IPS-20b (cell line): ENCODE measurements around the gene RPL35A.
"Not testable (repeated sequence)": the region's sequence is repeated elsewhere in the genome, so short reads cannot be mapped to it uniquely, and the experiment has no call there.

Source experiments
- H3K27ac ChIP-seq: one replicate; pipeline ENCODE4 v1.5.1; 2013; ENCODE audit warnings: low read length
- H3K27me3 ChIP-seq: 2 replicates; pipeline ENCODE4 v1.6.1; 2013; ENCODE audit warnings: mild to moderate bottlenecking, low read length, inconsistent platforms; ENCODE audit not compliant: insufficient read depth
- H3K36me3 ChIP-seq: 2 replicates; pipeline ENCODE4 v1.6.1; 2013; ENCODE audit warnings: low read depth, mild to moderate bottlenecking, inconsistent platforms, low read length, moderate library complexity; ENCODE audit not compliant: insufficient read depth
- H3K4me1 ChIP-seq: 2 replicates; pipeline ENCODE4 v1.6.1; 2013; ENCODE audit warnings: mild to moderate bottlenecking, control low read depth, inconsistent platforms, low read length, moderate library complexity; ENCODE audit not compliant: insufficient read depth
- H3K4me3 ChIP-seq: 2 replicates; pipeline ENCODE4 v1.5.1; 2013; ENCODE audit warnings: mild to moderate bottlenecking, low read length, inconsistent platforms
- H3K9ac ChIP-seq: 2 replicates; pipeline ENCODE4 v1.6.1; 2013; ENCODE audit warnings: low read depth, mild to moderate bottlenecking, inconsistent platforms, low read length, moderate library complexity
- H3K9me3 ChIP-seq: 2 replicates; pipeline ENCODE4 v1.6.1; 2013; ENCODE audit warnings: mild to moderate bottlenecking, low read depth, low read length, inconsistent platforms; ENCODE audit not compliant: insufficient read depth

Gene RPL35A

DNA sequence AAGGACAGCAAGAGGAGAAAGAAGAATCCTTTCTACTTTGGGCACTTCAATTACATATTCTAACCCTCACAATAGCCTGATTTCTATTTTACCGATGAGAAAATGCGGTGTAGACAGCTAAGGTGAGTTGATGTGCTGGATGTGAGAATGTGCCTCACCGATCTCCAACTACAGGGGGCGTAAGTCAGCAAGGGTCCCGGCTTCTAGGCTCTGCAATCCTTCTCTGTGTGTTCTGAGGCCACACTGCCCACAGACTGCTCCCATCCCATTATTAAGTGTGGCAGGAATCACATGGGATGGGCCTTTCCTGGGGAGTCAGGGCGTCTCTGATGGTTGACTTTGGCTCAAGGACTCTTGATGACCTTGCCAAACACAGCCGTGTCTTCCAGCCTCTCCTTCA is 23.6 kb upstream of the RPL35A start:
- no peaks in the 10 kb centered on the region for H3K9me3 ChIP-seq
- H3K4me3 ChIP-seq: no peak overlapping the region
- H3K27ac ChIP-seq: no peak overlapping the region
- peaks cover 5% of the 10 kb centered on the region; the same call in 1 of the 2 replicates for H3K36me3 ChIP-seq
- H3K9ac ChIP-seq: no peak overlapping the region
- H3K4me1 ChIP-seq: no peaks in the 10 kb centered on the region
- H3K27me3 ChIP-seq: no peaks in the 10 kb centered on the region

DNA sequence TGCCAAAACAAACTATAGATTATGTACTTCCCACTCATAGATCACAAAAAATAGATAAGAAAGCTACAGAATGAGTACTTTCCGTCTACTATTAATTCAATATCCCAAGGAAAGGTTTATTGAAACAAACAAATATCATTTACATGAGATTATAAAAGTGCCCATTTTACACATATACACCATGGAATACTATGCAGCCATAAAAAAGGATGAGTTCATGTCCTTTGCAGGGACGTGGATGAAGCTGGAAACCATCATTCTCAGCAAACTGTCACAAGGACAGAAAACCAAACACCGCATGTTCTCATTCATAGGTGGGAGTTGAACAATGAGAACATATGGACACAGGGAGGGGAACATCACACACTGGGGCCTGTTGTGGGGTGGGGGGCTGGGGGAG is 22.4 kb upstream of the RPL35A start:
- not testable (repeated sequence) for H3K9ac ChIP-seq

DNA sequence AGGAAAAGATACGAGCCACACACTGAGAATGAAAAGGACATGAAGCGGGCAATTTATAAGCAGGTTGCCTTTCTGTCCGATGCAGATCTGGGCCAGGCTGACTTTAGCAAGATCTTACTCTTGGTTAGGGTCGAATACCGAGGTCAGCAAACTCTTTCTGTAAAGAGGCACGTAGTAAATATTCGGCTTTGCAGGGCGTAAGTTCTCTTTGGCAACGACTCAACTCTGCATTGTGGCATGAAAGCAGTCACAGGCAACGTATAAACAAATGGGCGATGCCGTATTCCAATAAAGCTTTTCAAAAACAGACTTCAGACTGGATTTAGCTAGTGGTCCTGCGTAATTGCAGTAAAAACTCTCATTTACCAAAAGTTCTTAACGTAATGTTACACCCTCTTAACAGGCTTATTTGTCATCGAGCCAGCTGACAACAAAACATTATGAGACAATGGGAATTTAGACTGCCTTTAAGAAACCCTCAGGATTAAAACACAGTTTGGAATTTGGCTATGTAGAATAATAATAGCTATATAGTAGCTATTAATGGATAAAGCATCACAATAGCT is 13.1 kb upstream of the RPL35A start:
- no peaks in the 10 kb centered on the region for H3K27me3 ChIP-seq
- H3K9ac ChIP-seq: no peak overlapping the region
- no peak overlapping the region for H3K4me3 ChIP-seq
- H3K9me3 ChIP-seq: no peaks in the 10 kb centered on the region
- no peaks in the 10 kb centered on the region for H3K36me3 ChIP-seq
- H3K4me1 ChIP-seq: no peaks in the 10 kb centered on the region; the same call in 1 of the 2 replicates
- no peak overlapping the region for H3K27ac ChIP-seq

More for the DNA sequence above, 22.4 kb upstream of the RPL35A start:
- not testable (repeated sequence) for H3K36me3 ChIP-seq, H3K9me3 ChIP-seq, H3K4me1 ChIP-seq, H3K4me3 ChIP-seq, H3K27ac ChIP-seq, H3K27me3 ChIP-seq

DNA sequence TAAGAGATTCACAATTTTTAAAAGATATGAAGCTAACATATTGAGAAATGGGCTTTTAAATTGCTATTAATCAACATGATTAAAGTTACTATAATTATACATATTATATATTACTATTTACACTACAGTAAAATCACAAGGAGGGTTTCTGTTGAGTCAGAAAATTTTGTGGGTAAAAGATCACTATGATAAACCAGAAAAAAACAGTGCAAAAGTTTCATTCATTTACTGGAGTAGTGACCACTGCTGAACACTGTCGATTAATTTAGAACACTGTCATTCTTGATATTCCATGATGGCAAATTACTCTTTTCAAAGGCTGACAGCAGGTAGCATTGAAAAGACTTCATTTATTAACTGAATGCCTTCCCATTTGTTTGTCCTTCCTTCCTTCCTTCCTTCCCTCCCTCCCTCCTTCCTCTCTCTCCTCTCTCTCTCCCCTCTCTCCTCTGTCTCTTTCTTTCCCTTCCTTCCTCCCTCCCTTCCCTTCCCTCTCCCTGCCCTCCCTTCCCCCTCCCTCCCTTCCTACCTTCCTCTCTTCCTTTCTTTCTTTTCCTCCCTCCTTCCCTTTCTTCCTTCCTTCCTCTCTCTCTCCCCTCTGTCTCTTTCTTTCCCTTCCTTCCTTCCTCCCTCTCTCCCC is 9.1 kb upstream of the RPL35A start:
- Histone ChIP-seq H3K9me3 (no peaks in the 10 kb centered on the region), H3K4me1 (no peaks in the 10 kb centered on the region; the same call in 1 of the 2 replicates), H3K4me3 (no peak overlapping the region), H3K27me3 (no peaks in the 10 kb centered on the region), H3K27ac (no peak overlapping the region), H3K36me3 (no peaks in the 10 kb centered on the region), H3K9ac (no peak overlapping the region)

DNA sequence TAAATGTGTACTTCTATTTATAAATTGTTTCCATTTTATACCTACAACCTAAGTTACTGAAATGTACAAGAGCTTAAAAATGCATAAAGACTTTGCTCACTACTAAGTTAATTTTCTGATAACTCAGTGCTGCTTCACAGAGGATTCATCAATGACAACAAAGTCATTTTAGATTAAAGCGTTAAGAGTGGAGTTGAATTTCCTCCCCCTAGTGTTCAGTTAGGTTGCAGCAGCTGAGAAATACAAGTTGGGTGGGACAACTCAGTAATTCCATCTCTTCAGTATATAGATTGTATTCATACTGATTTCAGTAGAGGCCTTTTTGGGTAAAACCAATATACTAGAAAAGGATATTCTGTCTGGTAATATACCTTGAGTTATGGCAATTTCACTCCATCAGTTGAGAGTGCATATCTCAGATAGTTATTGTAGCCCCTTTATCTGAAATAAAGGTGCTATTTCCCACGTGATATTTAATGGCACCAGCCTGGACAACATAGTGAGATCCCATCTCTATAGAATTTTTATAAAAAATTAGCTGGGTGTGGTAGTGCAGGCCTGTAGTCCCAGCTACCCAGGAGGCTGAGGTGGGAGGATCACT is 6.9 kb upstream of the RPL35A start:
- Histone ChIP-seq H3K27ac (no peak overlapping the region), H3K9ac (no peak overlapping the region), H3K4me3 (no peak overlapping the region), H3K9me3 (no peaks in the 10 kb centered on the region), H3K4me1 (no peaks in the 10 kb centered on the region), H3K27me3 (no peaks in the 10 kb centered on the region), H3K36me3 (no peaks in the 10 kb centered on the region)

DNA sequence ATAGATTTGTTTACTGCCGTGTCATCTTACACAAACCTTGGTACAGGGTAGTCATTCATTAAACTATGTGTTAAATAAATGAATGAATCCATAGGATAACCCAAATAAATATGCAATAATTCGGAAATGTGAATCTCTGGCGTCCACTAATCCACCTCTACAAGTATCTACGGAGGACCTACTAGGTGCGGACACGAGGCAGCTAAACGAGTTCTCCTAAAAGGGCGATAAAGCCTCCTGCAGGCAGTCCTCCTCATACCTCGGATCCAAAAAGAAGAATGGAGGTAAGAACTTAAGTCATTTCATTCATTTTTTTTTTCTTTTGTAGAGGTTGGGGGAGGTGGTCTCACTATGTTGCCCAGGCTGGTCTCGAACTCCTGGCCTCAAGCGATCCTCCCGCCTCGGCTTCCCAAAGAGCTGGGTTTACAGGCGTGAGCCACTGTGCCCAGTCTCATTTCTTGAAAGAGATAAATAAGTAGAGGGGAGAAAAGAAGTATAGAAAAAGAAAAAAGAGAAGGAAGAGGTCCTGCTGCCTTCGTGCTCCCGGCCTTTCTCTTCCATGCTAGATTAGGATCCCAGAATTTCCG is 706 bp upstream of the RPL35A start:
- no peaks in the 10 kb centered on the region for H3K9me3 ChIP-seq
- H3K36me3 ChIP-seq: peaks cover 39% of the 10 kb centered on the region
- peaks cover 5% of the 10 kb centered on the region; the same call in 1 of the 2 replicates for H3K4me1 ChIP-seq
- H3K27me3 ChIP-seq: no peaks in the 10 kb centered on the region
- peak overlapping the region; percentile 95 for H3K4me3 ChIP-seq
- H3K9ac ChIP-seq: peak overlapping the region; percentile 99; the same call in 1 of the 2 replicates
- H3K27ac ChIP-seq: peak overlapping the region; percentile 94

DNA sequence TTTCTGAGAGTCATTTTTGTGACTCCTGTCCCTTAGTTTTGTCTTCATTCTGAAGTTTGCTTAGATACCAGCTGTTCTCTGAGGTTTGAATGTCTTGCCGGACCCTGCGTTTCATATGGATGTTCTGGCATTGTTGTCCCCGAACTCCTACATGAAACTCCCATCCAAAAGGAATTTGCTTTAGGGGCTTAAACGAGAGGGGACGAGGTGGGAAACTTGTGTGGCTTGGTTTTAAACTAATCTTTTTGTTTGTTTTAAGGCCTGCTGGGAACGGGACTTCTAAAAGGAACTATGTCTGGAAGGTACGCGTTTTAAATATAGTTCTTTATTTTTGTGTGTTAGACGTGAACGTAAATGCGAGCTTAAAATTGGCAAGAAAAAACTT is 679 bp downstream of the RPL35A start:
- Histone ChIP-seq H3K27ac (peak overlapping the region; percentile 94), H3K4me1 (peaks cover 5% of the 10 kb centered on the region; the same call in 1 of the 2 replicates), H3K27me3 (no peaks in the 10 kb centered on the region), H3K36me3 (peaks cover 53% of the 10 kb centered on the region), H3K4me3 (peak overlapping the region; percentile 95), H3K9ac (peak overlapping the region; percentile 99), H3K9me3 (no peaks in the 10 kb centered on the region)

DNA sequence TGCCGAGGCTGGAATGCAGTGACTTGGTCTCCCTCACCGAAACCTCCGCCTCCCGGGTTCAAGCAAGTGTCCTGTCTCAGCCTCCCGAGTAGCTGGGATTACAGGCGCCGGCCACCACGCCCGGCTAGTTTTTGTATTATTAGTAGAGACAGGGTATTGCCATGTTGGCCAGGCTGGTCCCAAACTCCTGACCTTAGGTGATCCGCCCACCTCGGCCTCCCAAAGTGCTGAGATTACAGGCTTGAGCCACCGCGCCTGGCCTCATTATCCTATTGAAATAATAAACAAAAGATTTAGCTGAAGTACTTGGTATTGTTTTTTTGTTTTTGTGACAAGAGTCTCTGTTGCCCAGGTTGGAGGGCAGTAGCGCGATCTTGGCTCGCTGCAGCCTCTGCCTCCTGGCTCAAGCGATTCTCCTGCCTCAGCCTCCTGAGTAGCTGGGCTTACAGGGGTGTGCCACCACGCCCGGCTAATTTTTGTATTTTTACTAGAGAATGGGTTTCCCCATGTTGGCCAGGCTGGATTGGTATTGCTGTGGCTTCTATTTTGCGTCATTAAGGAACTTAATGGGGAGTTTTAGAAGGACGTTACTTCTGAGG is 1.5 kb downstream of the RPL35A start:
- peaks cover 61% of the 10 kb centered on the region for H3K36me3 ChIP-seq
- peak overlapping the region; percentile 99 for H3K9ac ChIP-seq
- peaks cover 5% of the 10 kb centered on the region; the same call in 1 of the 2 replicates for H3K4me1 ChIP-seq
- H3K27me3 ChIP-seq: no peaks in the 10 kb centered on the region
- peak overlapping the region; percentile 95 for H3K4me3 ChIP-seq
- no peak overlapping the region for H3K27ac ChIP-seq
- H3K9me3 ChIP-seq: no peaks in the 10 kb centered on the region

DNA sequence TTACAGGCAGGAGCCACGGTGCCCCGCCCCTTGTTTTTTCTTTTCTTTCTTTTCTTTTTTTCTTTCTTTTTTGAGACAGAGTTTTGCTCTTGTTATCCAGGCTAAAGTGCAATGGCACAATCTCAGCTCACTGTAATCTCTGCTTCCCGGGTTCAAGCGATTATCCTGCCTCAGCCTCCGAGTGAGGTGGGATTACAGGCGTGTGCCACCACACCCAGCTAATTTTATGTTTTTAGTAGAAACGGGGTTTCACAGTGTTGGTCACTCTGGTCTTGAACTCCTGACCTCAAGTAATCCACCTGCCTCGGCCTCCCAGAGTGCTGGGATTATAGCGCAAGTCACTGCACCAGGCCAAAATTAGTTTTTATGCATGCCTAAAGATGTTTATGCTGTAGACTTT is 2.5 kb downstream of the RPL35A start:
- Histone ChIP-seq H3K9me3 (no peaks in the 10 kb centered on the region), H3K27me3 (no peaks in the 10 kb centered on the region), H3K9ac (peak overlapping the region; percentile 55; the same call in 1 of the 2 replicates), H3K4me1 (peaks cover 5% of the 10 kb centered on the region; the same call in 1 of the 2 replicates), H3K4me3 (peak overlapping the region; percentile 95; the same call in 1 of the 2 replicates), H3K27ac (no peak overlapping the region), H3K36me3 (peaks cover 67% of the 10 kb centered on the region)

DNA sequence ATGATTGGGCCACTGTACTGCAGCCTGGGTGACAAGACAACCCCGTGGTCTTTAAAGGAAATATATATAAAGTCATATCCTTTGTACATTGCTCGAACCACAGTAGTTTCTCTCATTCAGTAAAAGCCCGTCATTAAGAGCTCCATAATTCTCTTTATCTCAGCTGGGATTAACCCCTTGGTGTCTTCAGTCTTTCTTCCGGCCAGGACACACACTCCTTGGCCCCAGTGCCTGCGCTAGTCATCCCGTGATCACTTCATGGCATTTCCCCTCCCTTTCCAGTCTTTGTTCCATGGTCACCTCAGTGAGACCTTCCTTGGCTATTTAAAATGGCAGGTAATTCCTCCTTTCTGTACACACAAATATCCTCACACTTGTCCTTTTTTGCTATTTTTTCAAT is 3.3 kb downstream of the RPL35A start:
- Histone ChIP-seq H3K4me1 (peaks cover 5% of the 10 kb centered on the region; the same call in 1 of the 2 replicates), H3K9me3 (no peaks in the 10 kb centered on the region), H3K27ac (no peak overlapping the region), H3K27me3 (no peaks in the 10 kb centered on the region), H3K4me3 (peak overlapping the region; percentile 25; the same call in 1 of the 2 replicates), H3K9ac (peak overlapping the region; percentile 40; the same call in 1 of the 2 replicates), H3K36me3 (peaks cover 67% of the 10 kb centered on the region)

DNA sequence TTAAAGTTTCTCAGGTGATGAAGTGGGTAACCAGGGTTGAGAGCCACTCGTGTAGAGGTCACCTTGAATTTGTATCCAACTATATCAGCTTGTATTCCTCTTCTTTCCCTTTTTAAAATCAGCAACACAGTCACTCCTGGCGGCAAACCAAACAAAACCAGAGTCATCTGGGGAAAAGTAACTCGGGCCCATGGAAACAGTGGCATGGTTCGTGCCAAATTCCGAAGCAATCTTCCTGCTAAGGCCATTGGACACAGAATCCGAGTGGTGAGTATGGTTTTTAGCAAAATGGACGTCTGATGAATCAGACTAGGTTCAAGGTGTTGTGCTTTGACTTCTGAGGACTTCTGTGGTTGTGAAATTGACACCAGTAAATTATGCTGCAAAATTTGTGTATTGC is 3.9 kb downstream of the RPL35A start:
- peaks cover 5% of the 10 kb centered on the region; the same call in 1 of the 2 replicates for H3K4me1 ChIP-seq
- H3K9ac ChIP-seq: no peak overlapping the region
- no peaks in the 10 kb centered on the region for H3K27me3 ChIP-seq
- H3K36me3 ChIP-seq: peaks cover 67% of the 10 kb centered on the region
- no peak overlapping the region for H3K4me3 ChIP-seq
- no peaks in the 10 kb centered on the region for H3K9me3 ChIP-seq
- no peak overlapping the region for H3K27ac ChIP-seq
